Measurements from ENCODE around the gene CEP72.
A peak's percentile ranks its signal among the peaks of the same experiment; 100 is the strongest.
"Not testable (repeated sequence)": the region's sequence is repeated elsewhere in the genome, so short reads cannot be mapped to it uniquely, and the experiment has no call there.

The CEP72 gene

GRCh38 chr5:611731-612486 lies at the start of gene CEP72:
Gene CEP72 (plus strand): TSS chr5:612340. CDS start chr5:612362, 22 bp downstream.
- FAIRE-seq (no peak), DNase-seq (ENCODE audit: low spot score) (peak; percentile 79)

GRCh38 chr5:565782-566440 lies 46.2 kb upstream of the CEP72 start:
- FAIRE-seq (no peak), DNase-seq (ENCODE audit: low spot score) (no peak)

- no peak for FAIRE-seq
Measured at GRCh38 chr5:566636-567309, 45.4 kb upstream of the CEP72 start.

GRCh38 chr5:567664-568060 lies 44.5 kb upstream of the CEP72 start:
- no peak for DNase-seq (ENCODE audit: low spot score)
- no peak for FAIRE-seq

More at GRCh38 chr5:566636-567309, 45.4 kb upstream of the CEP72 start:
- no peak for DNase-seq (ENCODE audit: low spot score)

- no peak for DNase-seq (ENCODE audit: low spot score)
- FAIRE-seq, result no peak
Measured at GRCh38 chr5:568061-568781, 43.9 kb upstream of the CEP72 start.

GRCh38 chr5:568809-569208 lies 43.3 kb upstream of the CEP72 start:
- no peak for FAIRE-seq

GRCh38 chr5:569358-569867 lies 42.7 kb upstream of the CEP72 start:
- DNase-seq (ENCODE audit: low spot score) (no peak), FAIRE-seq (no peak)

More at GRCh38 chr5:568809-569208, 43.3 kb upstream of the CEP72 start:
- DNase-seq (ENCODE audit: low spot score), result no peak

GRCh38 chr5:569868-570361 lies 42.2 kb upstream of the CEP72 start:
- no peak for FAIRE-seq
- DNase-seq (ENCODE audit: low spot score), result no peak

- no peak for DNase-seq (ENCODE audit: low spot score)
- no peak for FAIRE-seq
Measured at GRCh38 chr5:570446-570845, 41.7 kb upstream of the CEP72 start.

- DNase-seq (ENCODE audit: low spot score) (no peak), FAIRE-seq (no peak)
Measured at GRCh38 chr5:570886-571285, 41.3 kb upstream of the CEP72 start.

- DNase-seq (ENCODE audit: low spot score), result no peak
- FAIRE-seq, result no peak
Measured at GRCh38 chr5:571791-572190, 40.3 kb upstream of the CEP72 start.

GRCh38 chr5:572398-573019 lies 39.6 kb upstream of the CEP72 start:
- FAIRE-seq, result no peak

GRCh38 chr5:573206-573605 lies 38.9 kb upstream of the CEP72 start:
- FAIRE-seq, result no peak

More at GRCh38 chr5:572398-573019, 39.6 kb upstream of the CEP72 start:
- no peak for DNase-seq (ENCODE audit: low spot score)

GRCh38 chr5:573976-574375 lies 38.2 kb upstream of the CEP72 start:
- FAIRE-seq, result no peak
- DNase-seq (ENCODE audit: low spot score), result no peak

More at GRCh38 chr5:573206-573605, 38.9 kb upstream of the CEP72 start:
- DNase-seq (ENCODE audit: low spot score), result no peak

- FAIRE-seq (no peak), DNase-seq (ENCODE audit: low spot score) (no peak)
Measured at GRCh38 chr5:574906-575305, 37.2 kb upstream of the CEP72 start.

GRCh38 chr5:575636-576035 lies 36.5 kb upstream of the CEP72 start:
- FAIRE-seq (no peak), DNase-seq (ENCODE audit: low spot score) (no peak)

GRCh38 chr5:577214-577613 lies 34.9 kb upstream of the CEP72 start:
- FAIRE-seq; DNase-seq (ENCODE audit: low spot score): not testable (repeated sequence)

- no peak for FAIRE-seq
- no peak for DNase-seq (ENCODE audit: low spot score)
Measured at GRCh38 chr5:577800-578199, 34.3 kb upstream of the CEP72 start.

- DNase-seq (ENCODE audit: low spot score) (no peak), FAIRE-seq (no peak)
Measured at GRCh38 chr5:579211-579610, 32.9 kb upstream of the CEP72 start.

- FAIRE-seq (no peak), DNase-seq (ENCODE audit: low spot score) (no peak)
Measured at GRCh38 chr5:579746-580366, 32.3 kb upstream of the CEP72 start.

Data from RCC 7860 (cell line).